Measurements from ENCODE around the gene GALNT2.

The GALNT2 gene

GRCh38 chr1:230300322-230301301 is 233.6 kb downstream of the GALNT2 start:
- TF ChIP-seq CTCF (IDR thresholded peaks at IDR 0.05; ENCODE audit: low read depth, low read length, missing control alignments) = no peak
- DNase-seq (ENCODE audit: low read depth) = no peak
- H3K4me3 ChIP-seq (ENCODE audit: low read depth, low read length) = no peak overlapping the region
- in situ Hi-C loops (cut with HindIII; ENCODE audit: low sequenced_read_pairs) = no loop called here

GRCh38 chr1:230301322-230301721 is 234.3 kb downstream of the GALNT2 start:
- in situ Hi-C loops (cut with HindIII; ENCODE audit: low sequenced_read_pairs) = no loop called here
- H3K4me3 ChIP-seq (ENCODE audit: low read depth, low read length) = no peak overlapping the region
- DNase-seq (ENCODE audit: low read depth) = no peak
- TF ChIP-seq CTCF (IDR thresholded peaks at IDR 0.05; ENCODE audit: low read depth, low read length, missing control alignments) = no peak

- in situ Hi-C loops (cut with HindIII; ENCODE audit: low sequenced_read_pairs) = no loop called here
- TF ChIP-seq CTCF (IDR thresholded peaks at IDR 0.05; ENCODE audit: low read depth, low read length, missing control alignments) = no peak
- no peak for DNase-seq (ENCODE audit: low read depth)
- no peak overlapping the region for H3K4me3 ChIP-seq (ENCODE audit: low read depth, low read length)
Measured at GRCh38 chr1:230301822-230302221, 234.8 kb downstream of the GALNT2 start.

- DNase-seq (ENCODE audit: low read depth) = no peak
- no peak overlapping the region for H3K4me3 ChIP-seq (ENCODE audit: low read depth, low read length)
- in situ Hi-C loops (cut with HindIII; ENCODE audit: low sequenced_read_pairs) = no loop called here
- TF ChIP-seq CTCF (IDR thresholded peaks at IDR 0.05; ENCODE audit: low read depth, low read length, missing control alignments) = no peak
Measured at GRCh38 chr1:230303069-230303468, 236.0 kb downstream of the GALNT2 start.

GRCh38 chr1:230303822-230304221 is 236.8 kb downstream of the GALNT2 start:
- DNase-seq (ENCODE audit: low read depth) = no peak
- in situ Hi-C loops (cut with HindIII; ENCODE audit: low sequenced_read_pairs) = no loop called here
- no peak overlapping the region for H3K4me3 ChIP-seq (ENCODE audit: low read depth, low read length)
- no peak for TF ChIP-seq CTCF (IDR thresholded peaks at IDR 0.05; ENCODE audit: low read depth, low read length, missing control alignments)

GRCh38 chr1:230306169-230306568 is 239.1 kb downstream of the GALNT2 start:
- no peak overlapping the region for H3K4me3 ChIP-seq (ENCODE audit: low read depth, low read length)
- no peak for DNase-seq (ENCODE audit: low read depth)
- no peak for TF ChIP-seq CTCF (IDR thresholded peaks at IDR 0.05; ENCODE audit: low read depth, low read length, missing control alignments)
- in situ Hi-C loops (cut with HindIII; ENCODE audit: low sequenced_read_pairs) = no loop called here
